Measurements from ENCODE around the gene MMP25. TPM values are rescaled to one million over a fixed set of nuclear protein-coding genes. Genes with fewer than 3 reads are reported as not detected.
A peak's percentile ranks its signal among the peaks of the same experiment; 100 is the strongest.
"Not testable (repeated sequence)": the region's sequence is repeated elsewhere in the genome, so short reads cannot be mapped to it uniquely, and the experiment has no call there.

Gene MMP25
- total RNA-seq, 2 experiments from 2014 or later, result 1.1 to 1.5 TPM

DNA sequence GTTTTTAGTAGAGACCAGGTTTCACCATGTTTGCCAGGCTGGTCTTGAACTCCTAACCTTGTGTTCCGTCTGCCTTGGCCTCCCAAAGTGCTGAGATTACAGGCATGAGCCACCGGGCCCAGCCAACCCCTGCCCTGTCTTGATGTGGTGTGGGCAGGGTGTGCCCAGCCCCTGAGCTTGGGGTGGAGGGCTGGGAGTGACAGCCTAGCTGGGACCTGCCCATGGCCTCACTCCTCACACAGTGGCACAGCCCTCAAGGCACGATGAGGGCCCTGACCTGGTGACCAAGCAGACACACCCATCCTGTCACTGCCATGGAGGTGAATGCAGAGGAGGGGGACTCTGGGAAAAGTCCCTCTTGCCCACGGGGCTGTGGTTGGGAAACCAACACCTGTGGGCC lies 22.1 kb downstream of the MMP25 start:
- DNase-seq (no peak), ATAC-seq (no peak)
- Mint-ChIP-seq H3K27me3 (no peaks in the 10 kb centered on the region), H3K4me1 (ENCODE audit: low read depth) (peaks cover 63% of the 10 kb centered on the region), H3K36me3 (ENCODE audit: low read depth) (peaks cover 48% of the 10 kb centered on the region), H3K4me3 (peak overlapping the region; percentile 97), H3K9me3 (no peaks in the 10 kb centered on the region), H3K27ac (peak overlapping the region; percentile 96)
- intact Hi-C loops (cut with micrococcal nuclease), result no loop called here
- TF ChIP-seq, protein P1, sequence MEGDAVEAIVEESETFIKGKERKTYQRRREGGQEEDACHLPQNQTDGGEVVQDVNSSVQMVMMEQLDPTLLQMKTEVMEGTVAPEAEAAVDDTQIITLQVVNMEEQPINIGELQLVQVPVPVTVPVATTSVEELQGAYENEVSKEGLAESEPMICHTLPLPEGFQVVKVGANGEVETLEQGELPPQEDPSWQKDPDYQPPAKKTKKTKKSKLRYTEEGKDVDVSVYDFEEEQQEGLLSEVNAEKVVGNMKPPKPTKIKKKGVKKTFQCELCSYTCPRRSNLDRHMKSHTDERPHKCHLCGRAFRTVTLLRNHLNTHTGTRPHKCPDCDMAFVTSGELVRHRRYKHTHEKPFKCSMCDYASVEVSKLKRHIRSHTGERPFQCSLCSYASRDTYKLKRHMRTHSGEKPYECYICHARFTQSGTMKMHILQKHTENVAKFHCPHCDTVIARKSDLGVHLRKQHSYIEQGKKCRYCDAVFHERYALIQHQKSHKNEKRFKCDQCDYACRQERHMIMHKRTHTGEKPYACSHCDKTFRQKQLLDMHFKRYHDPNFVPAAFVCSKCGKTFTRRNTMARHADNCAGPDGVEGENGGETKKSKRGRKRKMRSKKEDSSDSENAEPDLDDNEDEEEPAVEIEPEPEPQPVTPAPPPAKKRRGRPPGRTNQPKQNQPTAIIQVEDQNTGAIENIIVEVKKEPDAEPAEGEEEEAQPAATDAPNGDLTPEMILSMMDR (IDR thresholded peaks at IDR 0.05), result no peak
- ChIA-PET CTCF (interaction anchor here (2.7 to 14.0 kb wide), 2 partner anchors 10 to 60 kb away, joined by 14 to 288 read pairs; no protein-coding TSS in a partner anchor), POLR2A (interaction anchor here (0.9 to 4.0 kb wide), 5 partner anchors 8 to 66 kb away, joined by 3 to 49 read pairs (median 10); partner anchors contain the start of gene ZNF213)

GRCh38 chr16:3069146-3069545 lies 22.8 kb downstream of the MMP25 start:
- H3K9me3 Mint-ChIP-seq; H3K27me3 Mint-ChIP-seq; intact Hi-C loops (cut with micrococcal nuclease); ATAC-seq; DNase-seq: not testable (repeated sequence)
- Mint-ChIP-seq H3K4me3 (peak overlapping the region; percentile 47), H3K36me3 (ENCODE audit: low read depth) (peaks cover 48% of the 10 kb centered on the region), H3K27ac (peak overlapping the region; percentile 93), H3K4me1 (ENCODE audit: low read depth) (peaks cover 66% of the 10 kb centered on the region)
- ChIA-PET CTCF (interaction anchor here (1.0 to 2.7 kb wide), 2 partner anchors 10 to 50 kb away, joined by 3 to 14 read pairs; no protein-coding TSS in a partner anchor), POLR2A (interaction anchor here (1.4 to 2.3 kb wide), 2 partner anchors 10 to 18 kb away, joined by 3 to 10 read pairs; no protein-coding TSS in a partner anchor)

DNA sequence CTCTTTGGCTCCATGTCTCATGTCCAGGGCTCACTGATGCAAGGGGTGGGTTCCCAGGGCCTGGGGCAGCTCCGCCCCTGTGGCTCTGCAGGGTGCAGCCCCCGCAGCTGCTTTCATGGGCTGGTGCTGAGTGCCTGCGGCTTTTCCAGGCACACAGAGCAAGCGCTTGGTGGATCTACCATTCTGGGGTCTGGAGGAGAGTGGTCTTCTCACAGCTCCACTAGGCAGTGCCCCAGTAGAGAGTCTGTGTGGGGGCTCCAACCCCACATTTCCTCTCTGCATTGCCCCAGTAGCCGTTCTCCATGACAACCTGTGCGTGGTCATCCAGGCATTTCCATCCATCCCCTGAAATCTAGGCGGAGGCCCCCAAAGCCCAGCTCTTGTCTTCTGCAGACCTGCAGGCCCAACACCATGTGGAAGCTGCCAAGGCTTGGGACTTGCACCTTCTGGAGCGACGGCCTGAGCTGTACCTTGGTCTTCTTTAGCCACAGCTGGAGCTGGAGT lies 24.3 kb downstream of the MMP25 start:
- H3K36me3 Mint-ChIP-seq (ENCODE audit: low read depth), result peaks cover 49% of the 10 kb centered on the region
- ATAC-seq (no peak), DNase-seq (peak; percentile 47)
- POLR2A ChIA-PET, result interaction anchor here (0.6 to 2.1 kb wide), 5 partner anchors 11 to 59 kb away, joined by 3 to 6 read pairs (median 3); partner anchors contain the start of gene ZSCAN10
- TF ChIP-seq, protein P1 (IDR thresholded peaks at IDR 0.05), result no peak
- intact Hi-C loops (cut with micrococcal nuclease), result no loop called here
- H3K4me1 Mint-ChIP-seq (ENCODE audit: low read depth), result peaks cover 69% of the 10 kb centered on the region
- no peak overlapping the region for H3K4me3 Mint-ChIP-seq
- H3K27ac Mint-ChIP-seq, result peak overlapping the region; percentile 93
- H3K27me3 Mint-ChIP-seq, result no peaks in the 10 kb centered on the region
- peaks cover 1% of the 10 kb centered on the region for H3K9me3 Mint-ChIP-seq
- CTCF ChIA-PET, result interaction anchor here (0.9 to 2.1 kb wide), 4 partner anchors 11 to 59 kb away, joined by 3 to 6 read pairs (median 5); no protein-coding TSS in a partner anchor

GRCh38 chr16:3071655-3072054 lies 25.3 kb downstream of the MMP25 start:
- ChIA-PET CTCF (interaction anchor here (1.5 to 2.1 kb wide), 3 partner anchors 12 to 58 kb away, joined by 5 to 6 read pairs (median 5); no protein-coding TSS in a partner anchor), POLR2A (interaction anchor here (2.1 kb wide), 1 partner anchor 12 kb away, joined by 6 read pairs; no protein-coding TSS in a partner anchor)
- Mint-ChIP-seq H3K4me3 (no peak overlapping the region), H3K4me1 (ENCODE audit: low read depth) (peaks cover 75% of the 10 kb centered on the region), H3K9me3 (peaks cover 1% of the 10 kb centered on the region), H3K27ac (peak overlapping the region; percentile 93), H3K27me3 (no peaks in the 10 kb centered on the region), H3K36me3 (ENCODE audit: low read depth) (peaks cover 39% of the 10 kb centered on the region)
- DNase-seq, result no peak
- no peak for ATAC-seq
- TF ChIP-seq, protein P1 (IDR thresholded peaks at IDR 0.05), result no peak
- intact Hi-C loops (cut with micrococcal nuclease), result no loop called here

GRCh38 chr16:3072148-3072547 lies 25.8 kb downstream of the MMP25 start:
- H3K36me3 Mint-ChIP-seq (ENCODE audit: low read depth), result peaks cover 38% of the 10 kb centered on the region
- H3K27me3 Mint-ChIP-seq; DNase-seq; H3K4me3 Mint-ChIP-seq; H3K9me3 Mint-ChIP-seq; intact Hi-C loops (cut with micrococcal nuclease): not testable (repeated sequence)
- H3K27ac Mint-ChIP-seq, result peak overlapping the region; percentile 93
- H3K4me1 Mint-ChIP-seq (ENCODE audit: low read depth), result peaks cover 79% of the 10 kb centered on the region
- CTCF ChIA-PET, result interaction anchor here (2.1 kb wide), 1 partner anchor 14 kb away, joined by 5 read pairs; no protein-coding TSS in a partner anchor
- peak; percentile 5 for ATAC-seq
- POLR2A ChIA-PET, result interaction anchor here (2.1 kb wide), 1 partner anchor 12 kb away, joined by 6 read pairs; no protein-coding TSS in a partner anchor

DNA sequence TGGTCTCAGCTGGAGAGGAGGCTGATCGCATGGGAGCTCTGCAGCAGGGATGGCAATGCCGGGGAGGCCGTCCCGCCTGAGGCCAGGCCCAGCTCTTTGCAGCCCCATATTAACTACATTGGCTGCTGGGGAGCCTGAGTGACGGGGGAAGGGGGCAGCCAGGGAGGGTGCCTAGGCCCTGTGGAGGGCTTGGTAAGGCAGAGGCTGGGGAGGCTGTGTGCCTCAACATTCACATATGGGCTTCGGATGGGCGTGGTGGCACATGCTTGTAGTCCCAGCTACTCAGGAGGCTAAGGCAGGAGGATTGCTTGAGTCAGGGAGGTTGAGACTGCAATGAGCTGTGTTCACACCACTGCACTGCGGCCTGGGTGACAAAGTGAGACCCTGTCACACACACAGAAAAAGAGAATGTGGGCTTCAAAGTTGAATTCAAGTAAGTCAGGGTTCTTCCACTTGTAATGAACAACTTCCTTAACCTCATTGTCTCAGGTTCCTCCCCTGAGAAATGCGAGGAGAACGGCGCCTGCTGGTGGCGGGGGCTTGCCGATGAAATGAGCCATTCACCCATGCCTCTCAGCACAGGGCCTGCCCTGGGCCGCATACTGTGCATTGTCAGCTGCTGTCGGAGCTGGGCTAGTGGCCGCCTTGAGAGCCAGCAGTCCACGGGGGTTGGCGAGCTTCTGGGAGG lies 26.4 kb downstream of the MMP25 start:
- peak; percentile 41 for ATAC-seq
- peaks cover 77% of the 10 kb centered on the region for H3K4me1 Mint-ChIP-seq (ENCODE audit: low read depth)
- intact Hi-C loops (cut with micrococcal nuclease); H3K9me3 Mint-ChIP-seq; H3K4me3 Mint-ChIP-seq; H3K27me3 Mint-ChIP-seq: not testable (repeated sequence)
- H3K27ac Mint-ChIP-seq, result peak overlapping the region; percentile 97
- ChIA-PET CTCF (interaction anchor here (2.1 kb wide), 1 partner anchor 14 kb away, joined by 5 read pairs; no protein-coding TSS in a partner anchor), POLR2A (interaction anchor here (2.1 kb wide), 1 partner anchor 13 kb away, joined by 6 read pairs; no protein-coding TSS in a partner anchor)
- peaks cover 33% of the 10 kb centered on the region for H3K36me3 Mint-ChIP-seq (ENCODE audit: low read depth)
- peak; percentile 77 for DNase-seq
